Measurements from ENCODE around the gene HOXA9. TPM values are rescaled to one million over a fixed set of nuclear protein-coding genes. Genes with fewer than 3 reads are reported as not detected.
A peak's percentile ranks its signal among the peaks of the same experiment; 100 is the strongest.

The HOXA9 gene
- total RNA-seq, 4 donors from 2014 or later = 0.54 to 0.89 TPM; not detected in 2

DNA sequence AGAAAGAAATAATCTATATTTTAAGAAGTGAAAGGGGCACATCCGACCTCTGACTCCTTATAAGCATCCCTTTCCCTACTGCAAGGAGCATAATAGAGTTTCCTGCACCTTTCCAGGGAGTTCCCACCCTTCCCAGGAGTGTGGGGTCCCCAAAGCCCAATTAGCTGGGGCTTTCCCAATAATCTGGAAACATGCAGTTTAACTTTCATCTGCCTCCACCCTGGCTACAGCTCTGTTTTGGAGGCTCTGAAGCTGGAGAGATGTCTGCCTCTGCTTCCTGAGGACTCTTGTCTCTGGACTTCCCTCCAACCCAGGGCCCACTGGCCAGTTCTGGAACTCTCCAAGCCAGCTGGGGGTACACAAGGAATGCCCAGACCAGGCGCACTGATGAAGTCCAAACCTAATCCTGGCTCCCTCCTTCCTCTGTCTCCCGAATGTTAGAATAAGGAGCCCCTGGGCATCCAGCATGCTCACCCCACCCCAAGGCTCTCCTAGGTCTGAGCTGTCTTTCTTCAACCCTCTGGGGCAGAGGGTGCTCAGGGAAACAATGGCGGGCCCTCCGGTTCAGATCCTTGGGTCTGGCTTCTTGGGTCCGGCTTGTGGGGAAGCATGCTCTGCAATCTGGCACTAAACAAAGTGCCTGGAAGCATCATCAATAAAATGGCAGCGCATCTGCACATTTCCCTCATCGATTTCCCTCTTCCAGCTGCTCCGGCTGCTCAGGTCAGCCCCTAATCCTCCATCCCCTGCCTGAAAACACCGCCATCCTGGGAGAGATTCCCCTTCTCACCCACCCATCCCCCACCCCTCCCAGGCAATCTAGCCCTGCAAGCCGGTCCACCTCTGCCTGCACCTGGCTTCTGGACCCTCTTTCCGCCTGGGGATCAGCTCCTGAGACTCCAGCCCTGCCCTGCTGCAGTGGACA, 48.1 kb downstream of the HOXA9 start:
- Histone ChIP-seq H3K27me3 (no peaks in the 10 kb centered on the region), H3K9me3 (no peaks in the 10 kb centered on the region), H3K27ac (peak overlapping the region; percentile 90 to 99 (median 98)), H3K36me3 (no peaks in the 10 kb centered on the region), H3K4me3 (peak overlapping the region; percentile 60 to 79), H3K4me1 (peaks cover 0 to 45% (median 16%) of the 10 kb centered on the region in 3 donors)
- TF ChIP-seq, protein P1, sequence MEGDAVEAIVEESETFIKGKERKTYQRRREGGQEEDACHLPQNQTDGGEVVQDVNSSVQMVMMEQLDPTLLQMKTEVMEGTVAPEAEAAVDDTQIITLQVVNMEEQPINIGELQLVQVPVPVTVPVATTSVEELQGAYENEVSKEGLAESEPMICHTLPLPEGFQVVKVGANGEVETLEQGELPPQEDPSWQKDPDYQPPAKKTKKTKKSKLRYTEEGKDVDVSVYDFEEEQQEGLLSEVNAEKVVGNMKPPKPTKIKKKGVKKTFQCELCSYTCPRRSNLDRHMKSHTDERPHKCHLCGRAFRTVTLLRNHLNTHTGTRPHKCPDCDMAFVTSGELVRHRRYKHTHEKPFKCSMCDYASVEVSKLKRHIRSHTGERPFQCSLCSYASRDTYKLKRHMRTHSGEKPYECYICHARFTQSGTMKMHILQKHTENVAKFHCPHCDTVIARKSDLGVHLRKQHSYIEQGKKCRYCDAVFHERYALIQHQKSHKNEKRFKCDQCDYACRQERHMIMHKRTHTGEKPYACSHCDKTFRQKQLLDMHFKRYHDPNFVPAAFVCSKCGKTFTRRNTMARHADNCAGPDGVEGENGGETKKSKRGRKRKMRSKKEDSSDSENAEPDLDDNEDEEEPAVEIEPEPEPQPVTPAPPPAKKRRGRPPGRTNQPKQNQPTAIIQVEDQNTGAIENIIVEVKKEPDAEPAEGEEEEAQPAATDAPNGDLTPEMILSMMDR (IDR thresholded peaks at IDR 0.05) = no peak
- TF ChIP-seq EP300 (IDR thresholded peaks at IDR 0.05) (no peak), POLR2A (IDR thresholded peaks at IDR 0.05) (no peak), POLR2AphosphoS5 (IDR thresholded peaks at IDR 0.05) (no peak)
- ATAC-seq = no peak
- 2 to 9% methylated on average over 5 to 8 of the region's 12 CpGs for WGBS, 2 donors (ENCODE audit: low coverage in 1 of 2)

DNA sequence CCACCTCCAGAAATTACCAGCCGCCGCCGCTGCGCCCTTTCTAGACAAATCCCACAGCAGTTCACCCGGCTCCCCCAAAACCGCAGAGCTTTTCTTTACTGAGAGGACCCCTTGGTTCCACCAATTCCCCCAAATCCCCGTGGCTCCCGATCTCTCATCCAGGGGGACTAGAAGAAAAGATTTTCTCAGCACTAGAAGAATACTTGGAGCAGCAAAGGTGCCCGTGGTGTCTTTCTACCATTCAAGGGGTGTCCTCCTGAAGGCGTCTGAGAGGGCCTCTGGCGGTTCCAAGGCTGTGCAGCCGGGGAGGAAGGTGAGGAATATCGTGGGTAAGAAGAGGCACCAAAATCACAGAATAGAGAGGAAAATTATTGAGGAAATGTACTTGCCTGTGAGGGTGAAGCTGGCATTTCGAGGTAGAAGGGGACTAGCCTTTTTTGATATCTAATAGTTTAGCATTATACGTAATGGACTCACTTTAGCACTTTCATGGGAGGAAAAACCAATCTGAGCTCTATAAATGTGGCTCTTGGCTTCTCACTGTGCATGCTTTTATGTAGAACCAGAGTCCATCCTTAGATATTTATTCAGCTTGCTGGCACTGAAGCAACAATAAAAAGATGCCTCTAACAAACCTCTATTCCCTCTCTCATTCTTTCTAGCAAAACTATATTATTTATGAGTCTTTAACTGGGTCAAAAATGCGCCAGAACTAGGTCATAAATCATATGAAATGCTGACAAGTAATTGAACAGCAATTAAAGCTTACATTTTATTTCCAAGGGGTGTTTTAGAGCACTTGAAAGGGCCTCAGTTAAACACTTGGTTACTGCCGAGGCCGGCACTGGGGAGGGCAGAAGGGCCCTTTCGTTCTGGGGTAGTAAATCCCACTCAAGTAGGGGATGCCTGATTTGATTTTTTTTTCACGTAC, 49.0 kb downstream of the HOXA9 start:
- H3K36me3 ChIP-seq = no peaks in the 10 kb centered on the region
- peaks cover 0 to 52% (median 20%) of the 10 kb centered on the region in 3 donors for H3K4me1 ChIP-seq
- H3K27ac ChIP-seq = peak overlapping the region; percentile 90 to 99 (median 98)
- no peaks in the 10 kb centered on the region for H3K27me3 ChIP-seq
- ATAC-seq = no peak
- no peaks in the 10 kb centered on the region for H3K9me3 ChIP-seq
- 6 to 20% methylated on average over 12 to 15 of the region's 20 CpGs for WGBS, 2 donors (ENCODE audit: low coverage in 1 of 2)
- H3K4me3 ChIP-seq = peak overlapping the region; percentile 60 to 79
- no peak for TF ChIP-seq POLR2A (IDR thresholded peaks at IDR 0.05)
- TF ChIP-seq EP300 (IDR thresholded peaks at IDR 0.05) = no peak
- TF ChIP-seq, protein P1 (IDR thresholded peaks at IDR 0.05) = peak in 1 of 4 experiments; percentile 16
- no peak for TF ChIP-seq POLR2AphosphoS5 (IDR thresholded peaks at IDR 0.05)

DNA sequence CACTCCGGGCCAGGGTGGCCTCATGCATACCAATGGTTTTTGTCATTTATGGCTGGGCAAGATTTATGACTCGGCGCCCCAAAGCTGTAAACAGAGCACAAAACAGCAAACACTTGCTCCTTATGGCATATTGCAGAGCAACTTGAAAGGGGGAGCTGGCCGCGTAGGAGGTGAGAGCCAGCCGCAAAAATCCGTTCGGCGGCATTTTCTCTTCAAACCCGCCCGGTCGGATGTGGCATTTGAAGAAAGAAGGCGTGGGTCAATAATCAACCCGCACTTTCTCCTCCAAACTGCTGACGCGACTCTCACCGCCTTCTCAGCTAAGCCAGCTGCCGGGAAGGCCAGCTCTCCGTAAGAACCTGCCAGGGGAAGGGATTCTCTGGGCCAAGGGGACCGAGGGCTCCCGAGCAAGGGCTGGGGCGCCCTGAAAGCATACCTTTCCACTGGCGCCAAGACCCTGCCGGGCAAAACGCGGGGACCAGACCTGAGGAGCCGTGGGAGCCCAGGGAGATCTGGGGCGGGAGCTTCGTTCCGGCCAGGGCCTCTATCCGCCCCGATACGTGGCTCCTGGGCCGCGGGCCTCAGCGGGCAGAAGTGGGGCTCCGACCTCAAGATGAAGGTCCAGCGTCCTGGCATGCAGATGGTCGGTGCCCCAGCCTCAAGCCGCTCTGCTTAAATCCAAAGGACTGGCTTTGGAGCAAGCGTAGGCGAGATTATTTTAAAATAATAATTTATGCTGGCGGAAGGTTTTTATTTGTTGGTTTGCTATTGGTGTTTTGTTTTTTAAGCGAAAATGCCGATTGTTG, 49.9 kb downstream of the HOXA9 start:
- 12 to 21% methylated on average over 10 to 18 of the region's 45 CpGs for WGBS, 2 donors (ENCODE audit: low coverage in 1 of 2)
- H3K4me1 ChIP-seq = peaks cover 0 to 52% (median 23%) of the 10 kb centered on the region in 3 donors
- ATAC-seq = no peak
- H3K4me3 ChIP-seq = peak overlapping the region; percentile 60 to 79
- no peaks in the 10 kb centered on the region for H3K27me3 ChIP-seq
- H3K36me3 ChIP-seq = no peaks in the 10 kb centered on the region
- peak overlapping the region; percentile 90 to 99 (median 98) for H3K27ac ChIP-seq
- peak; percentile 43 to 48 for TF ChIP-seq POLR2A (IDR thresholded peaks at IDR 0.05)
- TF ChIP-seq POLR2AphosphoS5 (IDR thresholded peaks at IDR 0.05) = peak; percentile 89
- TF ChIP-seq, protein P1 (IDR thresholded peaks at IDR 0.05) = no peak
- H3K9me3 ChIP-seq = no peaks in the 10 kb centered on the region

DNA sequence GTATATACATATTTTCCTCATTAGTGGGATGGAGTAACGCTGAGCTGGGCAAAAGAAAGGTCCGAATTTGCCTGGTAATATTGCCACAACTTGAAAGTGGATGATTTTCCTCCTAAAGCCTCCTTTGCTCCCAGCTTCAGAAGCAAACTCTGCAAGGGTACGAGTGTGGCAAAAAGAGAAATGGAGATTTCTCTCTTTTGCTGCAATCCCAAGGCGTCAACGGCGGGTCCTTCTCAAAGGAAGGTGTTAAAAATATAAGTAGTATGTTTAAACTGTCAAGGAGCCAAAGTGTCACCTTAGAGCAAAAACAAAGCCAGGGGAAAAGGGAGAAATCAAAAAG, 50.5 kb downstream of the HOXA9 start:
- peaks cover 0 to 52% (median 24%) of the 10 kb centered on the region in 3 donors for H3K4me1 ChIP-seq
- H3K9me3 ChIP-seq = no peaks in the 10 kb centered on the region
- no peak for ATAC-seq
- peak overlapping the region; percentile 90 to 99 (median 98) for H3K27ac ChIP-seq
- H3K4me3 ChIP-seq = peak overlapping the region; percentile 60 to 79
- WGBS, 2 donors (ENCODE audit: low coverage in 1 of 2) = 3 to 21% methylated on average over 5 to 6 of the region's 6 CpGs
- TF ChIP-seq, protein P1 (IDR thresholded peaks at IDR 0.05) = no peak
- no peak for TF ChIP-seq POLR2AphosphoS5 (IDR thresholded peaks at IDR 0.05)
- no peak for TF ChIP-seq EP300 (IDR thresholded peaks at IDR 0.05)
- TF ChIP-seq POLR2A (IDR thresholded peaks at IDR 0.05) = no peak
- no peaks in the 10 kb centered on the region for H3K36me3 ChIP-seq
- no peaks in the 10 kb centered on the region for H3K27me3 ChIP-seq
